ENCODE results near the gene GRAMD1B.

The GRAMD1B gene

GRCh38 chr11:123587559-123587958, 157.5 kb downstream of the GRAMD1B start:
- DNase-seq (ENCODE audit: low read depth in 2 of 2), result no peak

- DNase-seq (ENCODE audit: low read depth in 2 of 2), result no peak
Measured at GRCh38 chr11:123588117-123588863, 158.2 kb downstream of the GRAMD1B start.

- DNase-seq (ENCODE audit: low read depth in 2 of 2), result no peak
Measured at GRCh38 chr11:123588864-123589262, 158.8 kb downstream of the GRAMD1B start.

- no peak for DNase-seq (ENCODE audit: low read depth in 2 of 2)
Measured at GRCh38 chr11:123590296-123590912, 160.3 kb downstream of the GRAMD1B start.

- no peak for DNase-seq (ENCODE audit: low read depth in 2 of 2)
Measured at GRCh38 chr11:123593570-123593969, 163.5 kb downstream of the GRAMD1B start.

GRCh38 chr11:123594188-123594901, 164.3 kb downstream of the GRAMD1B start:
- DNase-seq (ENCODE audit: low read depth in 2 of 2), result no peak

- no peak for DNase-seq (ENCODE audit: low read depth in 2 of 2)
Measured at GRCh38 chr11:123594921-123595320, 164.9 kb downstream of the GRAMD1B start.

- no peak for DNase-seq (ENCODE audit: low read depth in 2 of 2)
Measured at GRCh38 chr11:123597859-123598258, 167.8 kb downstream of the GRAMD1B start.

GRCh38 chr11:123601136-123601535, 171.1 kb downstream of the GRAMD1B start:
- DNase-seq (ENCODE audit: low read depth in 2 of 2), result no peak

GRCh38 chr11:123601743-123602142, 171.7 kb downstream of the GRAMD1B start:
- no peak for DNase-seq (ENCODE audit: low read depth in 2 of 2)

GRCh38 chr11:123603666-123604065, 173.6 kb downstream of the GRAMD1B start:
- no peak for DNase-seq (ENCODE audit: low read depth in 2 of 2)

- DNase-seq (ENCODE audit: low read depth in 2 of 2), result no peak
Measured at GRCh38 chr11:123607781-123608180, 177.7 kb downstream of the GRAMD1B start.

- no peak for DNase-seq (ENCODE audit: low read depth in 2 of 2)
Measured at GRCh38 chr11:123608371-123608770, 178.3 kb downstream of the GRAMD1B start.

GRCh38 chr11:123608945-123609344, 178.9 kb downstream of the GRAMD1B start:
- no peak for DNase-seq (ENCODE audit: low read depth in 2 of 2)

- DNase-seq (ENCODE audit: low read depth in 2 of 2), result no peak
Measured at GRCh38 chr11:123611698-123612097, 181.6 kb downstream of the GRAMD1B start.

GRCh38 chr11:123616505-123617198, 186.6 kb downstream of the GRAMD1B start:
- no peak for DNase-seq (ENCODE audit: low read depth in 2 of 2)

- no peak for DNase-seq (ENCODE audit: low read depth in 2 of 2)
Measured at GRCh38 chr11:123622576-123622975, 192.5 kb downstream of the GRAMD1B start.

- no peak for DNase-seq (ENCODE audit: low read depth in 2 of 2)
Measured at GRCh38 chr11:123624974-123625373, 194.9 kb downstream of the GRAMD1B start.

- DNase-seq (ENCODE audit: low read depth in 2 of 2), result no peak
Measured at GRCh38 chr11:123628936-123629683, 199.0 kb downstream of the GRAMD1B start.

GRCh38 chr11:123630126-123630608, 200.1 kb downstream of the GRAMD1B start:
- no peak for DNase-seq (ENCODE audit: low read depth in 2 of 2)

- DNase-seq (ENCODE audit: low read depth in 2 of 2), result no peak
Measured at GRCh38 chr11:123640029-123640428, 210.0 kb downstream of the GRAMD1B start.
